ENCODE data around the gene GNAL.
"Not testable (repeated sequence)": the region's sequence is repeated elsewhere in the genome, so short reads cannot be mapped to it uniquely, and the experiment has no call there.

Gene GNAL

GRCh38 chr18:11669948-11670275, 19.2 kb upstream of the GNAL start:
- no peak for DNase-seq

- DNase-seq, result no peak
Observed at GRCh38 chr18:11671156-11671555, 17.9 kb upstream of the GNAL start.

- no peak for DNase-seq
Observed at GRCh38 chr18:11672198-11672597, 16.9 kb upstream of the GNAL start.

GRCh38 chr18:11672846-11673454, 16.1 kb upstream of the GNAL start:
- no peak for DNase-seq

GRCh38 chr18:11673560-11673959, 15.5 kb upstream of the GNAL start:
- DNase-seq, result no peak

GRCh38 chr18:11674119-11674518, 14.9 kb upstream of the GNAL start:
- no peak for DNase-seq

GRCh38 chr18:11676386-11676785, 12.7 kb upstream of the GNAL start:
- DNase-seq, result no peak

GRCh38 chr18:11676867-11677266, 12.2 kb upstream of the GNAL start:
- DNase-seq, result no peak

GRCh38 chr18:11678211-11678610, 10.9 kb upstream of the GNAL start:
- no peak for DNase-seq

GRCh38 chr18:11689669-11690565, 853 bp downstream of the GNAL start:
- no peak for DNase-seq

- DNase-seq, result not testable (repeated sequence)
Observed at GRCh38 chr18:11690660-11691059, 1.6 kb downstream of the GNAL start.

- DNase-seq, result no peak
Observed at GRCh38 chr18:11695736-11696135, 6.7 kb downstream of the GNAL start.

- no peak for DNase-seq
Observed at GRCh38 chr18:11696451-11696850, 7.4 kb downstream of the GNAL start.

GRCh38 chr18:11700876-11701275, 11.8 kb downstream of the GNAL start:
- no peak for DNase-seq

- DNase-seq, result no peak
Observed at GRCh38 chr18:11710578-11710977, 21.5 kb downstream of the GNAL start.

- DNase-seq, result no peak
Observed at GRCh38 chr18:11713756-11714155, 24.7 kb downstream of the GNAL start.

- no peak for DNase-seq
Observed at GRCh38 chr18:11714244-11714918, 25.3 kb downstream of the GNAL start.

GRCh38 chr18:11716767-11717315, 27.8 kb downstream of the GNAL start:
- DNase-seq, result not testable (repeated sequence)

- DNase-seq, result no peak
Observed at GRCh38 chr18:11719050-11719449, 30.0 kb downstream of the GNAL start.

- DNase-seq, result no peak
Observed at GRCh38 chr18:11719621-11720020, 30.6 kb downstream of the GNAL start.

- no peak for DNase-seq
Observed at GRCh38 chr18:11721720-11722119, 32.7 kb downstream of the GNAL start.

- DNase-seq, result no peak
Observed at GRCh38 chr18:11724781-11725180, 35.7 kb downstream of the GNAL start.

GRCh38 chr18:11726556-11726955, 37.5 kb downstream of the GNAL start:
- DNase-seq, result no peak

- DNase-seq, result no peak
Observed at GRCh38 chr18:11728249-11728648, 39.2 kb downstream of the GNAL start.
